Measurements from ENCODE around the gene KCNC1. TPM values are rescaled to one million over a fixed set of nuclear protein-coding genes. Genes with fewer than 3 reads are reported as not detected.

Gene KCNC1
- total and polyA plus RNA-seq, 9 of the 15 experiments (the other 6 are each of a cell fraction or from before 2014, with no cell fraction given) = 0.05 to 0.08 TPM; not detected in 7

DNA sequence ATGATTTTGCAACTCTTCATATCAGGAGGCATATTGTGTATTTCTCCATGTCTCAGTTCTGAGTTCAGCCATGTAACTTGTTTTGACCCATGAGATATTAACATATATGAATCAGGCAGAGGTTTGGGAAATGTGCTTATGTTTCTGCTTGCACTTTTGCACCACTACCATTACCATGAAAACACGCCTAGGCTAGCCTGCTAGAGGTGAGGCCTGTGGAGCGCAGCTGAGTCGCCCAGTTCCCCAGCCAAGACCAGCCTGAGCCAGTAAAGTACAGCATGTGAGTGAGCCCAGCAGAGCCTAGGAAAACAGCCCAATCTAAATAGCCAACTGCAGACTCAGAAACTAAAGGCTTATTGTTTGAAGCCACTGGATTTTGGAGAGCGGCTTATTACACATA lies 33.6 kb upstream of the KCNC1 start:
- TF ChIP-seq NCOA1 (IDR thresholded peaks at IDR 0.05; ENCODE audit: low read depth) = no peak
- TF ChIP-seq, protein P1, sequence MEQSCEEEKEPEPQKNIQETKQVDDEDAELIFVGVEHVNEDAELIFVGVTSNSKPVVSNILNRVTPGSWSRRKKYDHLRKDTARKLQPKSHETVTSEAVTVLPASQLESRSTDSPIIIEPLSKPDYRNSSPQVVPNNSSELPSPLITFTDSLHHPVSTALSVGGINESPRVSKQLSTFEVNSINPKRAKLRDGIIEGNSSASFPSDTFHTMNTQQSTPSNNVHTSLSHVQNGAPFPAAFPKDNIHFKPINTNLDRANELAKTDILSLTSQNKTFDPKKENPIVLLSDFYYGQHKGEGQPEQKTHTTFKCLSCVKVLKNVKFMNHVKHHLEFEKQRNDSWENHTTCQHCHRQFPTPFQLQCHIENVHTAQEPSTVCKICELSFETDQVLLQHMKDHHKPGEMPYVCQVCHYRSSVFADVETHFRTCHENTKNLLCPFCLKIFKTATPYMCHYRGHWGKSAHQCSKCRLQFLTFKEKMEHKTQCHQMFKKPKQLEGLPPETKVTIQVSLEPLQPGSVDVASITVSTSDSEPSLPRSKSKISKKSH (CRISPR knock-in tag; IDR thresholded peaks at IDR 0.05) = no peak
- TF ChIP-seq STAT5B (CRISPR knock-in tag; IDR thresholded peaks at IDR 0.05) = no peak
- TF ChIP-seq PHTF2 (CRISPR knock-in tag; IDR thresholded peaks at IDR 0.05) = no peak
- no peak for TF ChIP-seq MTA1 (IDR thresholded peaks at IDR 0.05; ENCODE audit: borderline replicate concordance)
- no peak for TF ChIP-seq FOXJ3 (CRISPR knock-in tag; IDR thresholded peaks at IDR 0.05)
- TF ChIP-seq DNMT1 (IDR thresholded peaks at IDR 0.05) = no peak
- no peak for TF ChIP-seq ZNF586 (CRISPR knock-in tag; conservative IDR thresholded peaks at IDR 0.05)
- no peak for TF ChIP-seq ELF4 (CRISPR knock-in tag; IDR thresholded peaks at IDR 0.05)
- no peak for TF ChIP-seq SRSF1 (IDR thresholded peaks at IDR 0.05; ENCODE audit: low read depth, low read length)
- no peak for TF ChIP-seq ZNF507 (tag; conservative IDR thresholded peaks at IDR 0.05)
- no peak for TF ChIP-seq RBM15 (IDR thresholded peaks at IDR 0.05; ENCODE audit: insufficient read depth, low read length)
- TF ChIP-seq ZSCAN32 (CRISPR knock-in tag; IDR thresholded peaks at IDR 0.05) = no peak
- no peak for TF ChIP-seq SRSF7 (optimal IDR thresholded peaks at IDR 0.05; ENCODE audit: low read depth, low read length)
- TF ChIP-seq STAG1 (CRISPR knock-in tag; IDR thresholded peaks at IDR 0.05; ENCODE audit: borderline replicate concordance) = no peak
- no peak for TF ChIP-seq ZNF444 (CRISPR knock-in tag; IDR thresholded peaks at IDR 0.05)
- TF ChIP-seq, protein P2, sequence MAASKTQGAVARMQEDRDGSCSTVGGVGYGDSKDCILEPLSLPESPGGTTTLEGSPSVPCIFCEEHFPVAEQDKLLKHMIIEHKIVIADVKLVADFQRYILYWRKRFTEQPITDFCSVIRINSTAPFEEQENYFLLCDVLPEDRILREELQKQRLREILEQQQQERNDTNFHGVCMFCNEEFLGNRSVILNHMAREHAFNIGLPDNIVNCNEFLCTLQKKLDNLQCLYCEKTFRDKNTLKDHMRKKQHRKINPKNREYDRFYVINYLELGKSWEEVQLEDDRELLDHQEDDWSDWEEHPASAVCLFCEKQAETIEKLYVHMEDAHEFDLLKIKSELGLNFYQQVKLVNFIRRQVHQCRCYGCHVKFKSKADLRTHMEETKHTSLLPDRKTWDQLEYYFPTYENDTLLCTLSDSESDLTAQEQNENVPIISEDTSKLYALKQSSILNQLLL (CRISPR knock-in tag; IDR thresholded peaks at IDR 0.05; ENCODE audit: borderline replicate concordance) = no peak
- TF ChIP-seq SAP30 (IDR thresholded peaks at IDR 0.05; ENCODE audit: borderline replicate concordance, insufficient read depth, low read depth, low read length, poor library complexity, severe bottlenecking) = no peak
- H3K27ac ChIP-seq (ENCODE audit: extremely low read depth, low read depth, low read length) = no peak overlapping the region
- DNase-seq (ENCODE audit: extremely low read depth in 1 of 4, low spot score in 3 of 4) (no peak), FAIRE-seq (peak; percentile 19), ATAC-seq (no peak)
- ChIA-PET CTCF (ENCODE audit: low intra/inter-chr PET ratio) (no interaction called here), POLR2A (no interaction called here)
- H3K4me1 ChIP-seq (replicated peaks in 1 of 2; ENCODE audit: control insufficient read depth in 2 of 2, insufficient read depth in 2 of 2, low read length in 2 of 2) = peaks cover 4 to 10% of the 10 kb centered on the region in 2 experiments
- H3K79me2 ChIP-seq (ENCODE audit: control insufficient read depth, insufficient read depth, low read length) = no peaks in the 10 kb centered on the region
- no peak overlapping the region for H3K4me3 ChIP-seq
- H3K9me1 ChIP-seq (ENCODE audit: control insufficient read depth, insufficient read depth, low read length) = no peaks in the 10 kb centered on the region
- peaks cover 13 to 17% of the 10 kb centered on the region in 2 experiments; a peak in 4 of 5 replicates for H3K27me3 ChIP-seq (ENCODE audit: control insufficient read depth in 2 of 2, insufficient read depth in 2 of 2, low read length in 2 of 2)
- H3K9me3 ChIP-seq (replicated peaks; ENCODE audit: control insufficient read depth, insufficient read depth, low read depth, low read length) = no peaks in the 10 kb centered on the region
- no peaks in the 10 kb centered on the region for H4K20me1 ChIP-seq (replicated peaks; ENCODE audit: control insufficient read depth, insufficient read depth, low read length)
- no peak overlapping the region for H3K4me2 ChIP-seq (ENCODE audit: insufficient read depth, low read length)
- H3K9ac ChIP-seq (ENCODE audit: insufficient read depth in 1 of 2, low read depth in 2 of 2, low read length in 2 of 2) = no peak overlapping the region
- in situ Hi-C loops (cut with MboI) = no loop called here
- BruUV-seq (replicated peaks) = no TSS peak
- H2AFZ ChIP-seq (ENCODE audit: low read depth, low read length) = no peak overlapping the region
- WGBS (ENCODE audit: insufficient coverage, low coverage, missing lambda C conversion rate) = 38% methylated on average over 4 of the region's 4 CpGs
- H3K36me3 ChIP-seq (ENCODE audit: control insufficient read depth, insufficient read depth, low read length) = no peaks in the 10 kb centered on the region
- intact Hi-C loops (cut with micrococcal nuclease) = no loop called here

All from K562 (cell line).